Measurements from ENCODE around the gene RBM4B.

Gene RBM4B

GRCh38 chr11:66659763-66660162 lies 17.9 kb downstream of the RBM4B start:
- H3K4me3 ChIP-seq (ENCODE audit: low read length), result no peak overlapping the region
- no peak for TF ChIP-seq CTCF (IDR thresholded peaks at IDR 0.05; ENCODE audit: insufficient read depth, low read depth, low read length, missing control alignments)
- no peak for DNase-seq (ENCODE audit: low read depth)

- H3K4me3 ChIP-seq (ENCODE audit: low read length), result no peak overlapping the region
- DNase-seq (ENCODE audit: low read depth), result peak; percentile 59
- no peak for TF ChIP-seq CTCF (IDR thresholded peaks at IDR 0.05; ENCODE audit: insufficient read depth, low read depth, low read length, missing control alignments)
Observed at GRCh38 chr11:66653123-66653522, 24.6 kb downstream of the RBM4B start.

GRCh38 chr11:66652651-66653050 lies 25.0 kb downstream of the RBM4B start:
- no peak overlapping the region for H3K4me3 ChIP-seq (ENCODE audit: low read length)
- TF ChIP-seq CTCF (IDR thresholded peaks at IDR 0.05; ENCODE audit: insufficient read depth, low read depth, low read length, missing control alignments), result no peak
- no peak for DNase-seq (ENCODE audit: low read depth)

- no peak overlapping the region for H3K4me3 ChIP-seq (ENCODE audit: low read length)
- no peak for TF ChIP-seq CTCF (IDR thresholded peaks at IDR 0.05; ENCODE audit: insufficient read depth, low read depth, low read length, missing control alignments)
- DNase-seq (ENCODE audit: low read depth), result peak; percentile 28
Observed at GRCh38 chr11:66651016-66651415, 26.7 kb downstream of the RBM4B start.

GRCh38 chr11:66649903-66650302 lies 27.8 kb downstream of the RBM4B start:
- H3K4me3 ChIP-seq (ENCODE audit: low read length), result no peak overlapping the region
- no peak for DNase-seq (ENCODE audit: low read depth)
- no peak for TF ChIP-seq CTCF (IDR thresholded peaks at IDR 0.05; ENCODE audit: insufficient read depth, low read depth, low read length, missing control alignments)

- DNase-seq (ENCODE audit: low read depth), result no peak
- TF ChIP-seq CTCF (IDR thresholded peaks at IDR 0.05; ENCODE audit: insufficient read depth, low read depth, low read length, missing control alignments), result no peak
- H3K4me3 ChIP-seq (ENCODE audit: low read length), result no peak overlapping the region
Observed at GRCh38 chr11:66646828-66647227, 30.9 kb downstream of the RBM4B start.

GRCh38 chr11:66643745-66644437 lies 33.8 kb downstream of the RBM4B start:
- no peak overlapping the region for H3K4me3 ChIP-seq (ENCODE audit: low read length)
- no peak for TF ChIP-seq CTCF (IDR thresholded peaks at IDR 0.05; ENCODE audit: insufficient read depth, low read depth, low read length, missing control alignments)
- DNase-seq (ENCODE audit: low read depth), result no peak

Data from epithelial cell of esophagus (primary cell).